GM18867 (cell line): ENCODE data around the gene COL6A3.

Experiments used
- ATAC-seq: cut with Tn5 transposase; IDR thresholded peaks from one replicate; pipeline ENCODE4 v1.9.1; 2021; ENCODE audit warnings: mild to moderate bottlenecking, moderate library complexity; ENCODE audit not compliant: unreplicated experiment

Gene COL6A3

DNA sequence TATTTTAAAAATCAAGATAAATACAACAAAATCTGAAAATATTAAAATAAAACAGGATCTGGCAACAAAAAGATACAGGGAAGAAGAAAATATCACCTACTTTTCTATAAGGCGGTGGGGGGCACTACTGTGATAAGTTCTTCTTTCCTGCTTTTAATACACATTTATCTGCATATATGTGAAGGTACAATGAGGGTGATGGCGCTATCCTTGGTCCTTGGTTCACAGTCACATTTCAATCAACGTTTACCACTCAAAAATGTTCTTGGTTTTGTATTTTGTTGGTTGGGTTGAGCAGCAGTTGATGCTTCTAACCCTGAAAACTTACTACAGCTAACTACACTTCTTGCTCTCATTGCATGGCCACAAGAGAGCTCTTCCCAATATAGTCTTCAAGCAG lies 112.4 kb downstream of the COL6A3 start:
- ATAC-seq, result no peak

- ATAC-seq, result no peak
Observed at GRCh38 chr2:237300739-237301138, 113.2 kb downstream of the COL6A3 start.

DNA sequence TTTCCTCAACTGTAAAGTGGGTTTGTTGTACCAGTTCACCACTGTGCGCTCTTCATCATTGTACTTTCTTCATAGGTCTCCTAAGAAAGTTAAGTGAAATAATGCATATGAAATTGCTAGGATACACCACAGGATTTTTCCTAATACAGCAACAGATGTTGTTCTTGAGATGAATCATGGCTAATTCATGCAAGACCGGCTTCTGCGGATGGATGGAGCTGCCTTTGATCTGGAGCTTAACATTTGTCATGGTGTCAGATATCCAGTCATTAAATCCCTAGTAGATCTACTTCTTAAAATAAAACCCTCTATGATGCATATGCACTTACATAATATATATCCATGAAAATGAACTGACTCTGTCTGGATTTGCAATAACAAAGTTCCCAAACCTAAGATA lies 114.1 kb downstream of the COL6A3 start:
- no peak for ATAC-seq

DNA sequence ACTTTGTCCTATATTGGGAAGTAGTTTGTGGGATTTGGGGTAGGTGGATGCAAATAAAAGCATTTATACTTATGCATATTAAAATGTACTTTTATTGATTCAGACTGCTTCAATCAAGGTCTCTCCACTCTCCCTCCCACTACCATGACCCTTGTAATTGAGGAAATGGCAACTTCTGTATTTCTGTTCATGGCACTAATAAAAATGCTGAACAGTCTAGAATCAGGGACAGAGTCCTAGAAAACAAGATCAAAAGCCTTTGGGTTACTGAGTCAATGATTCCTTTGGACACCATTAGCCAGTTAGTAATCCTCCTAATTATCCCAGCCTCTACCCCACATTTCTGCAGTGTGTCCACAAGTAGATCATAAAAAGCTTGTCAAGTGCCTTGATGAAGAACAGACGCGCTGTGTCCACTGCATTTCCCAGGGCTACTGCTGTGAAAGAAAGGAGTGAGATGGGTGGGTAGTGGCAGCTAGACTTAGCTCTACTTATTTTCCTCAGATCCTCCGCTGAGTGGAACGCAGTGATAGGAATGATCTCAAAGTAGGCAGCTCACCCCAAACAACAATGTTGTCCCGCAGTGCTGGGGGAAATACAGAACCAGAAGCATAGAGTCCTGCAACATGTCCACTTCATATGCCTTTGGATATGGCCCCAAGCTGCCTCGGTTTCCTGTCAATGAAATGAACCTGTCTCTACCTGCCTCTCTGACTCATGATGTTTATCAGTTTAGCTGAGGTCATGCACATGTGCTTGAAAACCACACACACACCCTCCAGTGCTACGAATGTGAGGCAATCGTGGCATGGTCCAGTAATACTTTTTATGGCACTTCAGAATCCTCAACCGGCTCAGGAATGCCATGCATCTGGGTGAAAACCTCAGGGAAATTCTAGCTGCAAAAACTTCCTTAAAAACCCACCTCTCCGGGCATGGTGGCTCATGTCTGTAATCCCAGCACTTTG lies 115.5 kb downstream of the COL6A3 start:
- ATAC-seq, result no peak

DNA sequence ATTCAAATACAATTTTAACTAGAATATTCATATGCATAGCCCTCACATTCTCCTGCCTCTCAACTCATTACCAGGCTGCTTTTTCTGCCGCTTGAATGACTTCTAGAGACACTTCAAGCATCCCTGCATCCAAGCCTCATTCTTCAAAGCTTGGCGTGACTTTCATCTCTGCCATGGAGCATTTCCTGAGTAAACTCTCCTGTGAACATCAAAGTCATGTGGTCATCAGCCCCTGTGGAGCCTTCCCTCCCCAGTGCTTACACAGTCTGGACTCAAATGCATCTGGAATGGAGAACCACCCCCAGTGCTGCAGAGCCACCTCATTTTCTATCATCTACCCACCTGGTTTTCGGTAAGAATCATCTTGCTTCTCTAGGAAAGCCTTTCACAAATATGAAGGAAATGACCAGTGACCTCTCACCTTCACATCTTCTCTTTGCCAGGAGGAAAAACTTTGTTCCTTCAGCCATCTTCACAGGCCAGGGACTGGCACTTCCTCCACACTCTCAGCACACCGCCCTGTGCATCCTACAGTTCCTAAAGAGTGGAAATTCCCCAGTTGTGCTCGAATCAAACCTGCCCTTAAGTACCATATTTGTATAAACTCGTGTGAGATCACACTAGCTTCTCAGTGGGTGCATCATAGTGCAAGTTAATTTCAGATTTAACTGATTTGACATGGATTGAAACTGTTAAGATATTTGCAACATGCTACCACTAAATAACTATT lies 116.4 kb downstream of the COL6A3 start:
- no peak for ATAC-seq

GRCh38 chr2:237296756-237297155 lies 117.2 kb downstream of the COL6A3 start:
- no peak for ATAC-seq

DNA sequence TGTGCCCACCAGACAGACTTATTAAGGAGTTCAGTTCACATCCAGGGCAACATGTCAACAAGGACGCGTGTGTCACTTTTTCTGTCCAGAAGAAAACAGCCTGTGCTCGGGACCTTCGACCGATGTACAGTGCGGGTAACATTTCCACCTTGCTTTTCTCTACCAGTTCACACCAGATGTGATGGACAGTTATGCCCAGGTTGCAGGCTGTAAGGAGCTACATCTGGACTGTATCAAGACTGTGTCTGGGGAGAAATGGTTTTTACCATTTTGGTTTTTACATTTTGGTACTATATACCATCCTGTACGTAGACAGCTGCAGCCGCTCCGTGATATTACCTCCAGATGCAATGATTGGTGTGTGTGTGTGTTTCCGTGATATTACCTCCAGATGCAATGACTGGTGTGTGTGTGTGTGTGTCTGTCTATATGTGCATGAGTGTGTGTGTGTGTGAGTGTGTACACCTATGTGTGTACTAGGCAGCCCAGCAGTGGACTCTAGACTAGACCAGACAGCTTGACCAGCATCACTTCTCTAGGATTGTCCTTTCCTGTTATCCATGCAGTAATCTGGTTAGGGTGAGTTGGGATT lies 118.0 kb downstream of the COL6A3 start:
- no peak for ATAC-seq

GRCh38 chr2:237294460-237294859 lies 119.5 kb downstream of the COL6A3 start:
- no peak for ATAC-seq

- no peak for ATAC-seq
Observed at GRCh38 chr2:237293978-237294377, 120.0 kb downstream of the COL6A3 start.

DNA sequence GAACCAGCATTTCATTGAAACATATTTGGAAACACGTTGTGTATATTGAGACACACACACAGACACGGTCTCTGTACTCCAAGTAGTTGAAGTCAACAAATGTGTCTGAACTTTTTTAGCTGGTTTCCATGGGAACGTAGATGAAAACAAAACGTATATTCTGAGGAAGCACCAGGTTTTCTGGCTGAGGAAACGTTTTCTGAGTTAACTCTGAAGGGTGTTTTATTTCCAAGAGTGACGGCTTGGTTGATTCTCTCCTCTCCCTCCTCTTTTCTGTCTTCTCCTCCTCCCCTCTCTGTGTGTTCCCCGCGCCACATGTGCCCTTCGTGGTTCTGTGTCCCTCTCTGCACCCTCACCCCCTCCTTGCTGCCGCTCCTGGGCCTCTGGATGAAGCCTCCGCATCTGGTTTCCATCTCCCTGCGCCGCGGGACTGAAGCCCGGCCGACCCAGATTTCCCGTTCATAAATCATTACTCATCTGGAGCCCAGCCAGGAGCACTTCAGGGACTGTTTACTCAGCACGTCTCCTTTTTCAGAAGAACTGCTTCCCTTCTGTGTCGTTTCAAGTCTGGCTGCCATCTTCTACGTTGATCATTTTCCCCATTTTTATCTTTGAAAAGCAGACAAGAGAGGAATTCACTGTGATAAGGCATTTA lies 122.7 kb downstream of the COL6A3 start:
- no peak for ATAC-seq

- no peak for ATAC-seq
Observed at GRCh38 chr2:237290261-237290660, 123.7 kb downstream of the COL6A3 start.

DNA sequence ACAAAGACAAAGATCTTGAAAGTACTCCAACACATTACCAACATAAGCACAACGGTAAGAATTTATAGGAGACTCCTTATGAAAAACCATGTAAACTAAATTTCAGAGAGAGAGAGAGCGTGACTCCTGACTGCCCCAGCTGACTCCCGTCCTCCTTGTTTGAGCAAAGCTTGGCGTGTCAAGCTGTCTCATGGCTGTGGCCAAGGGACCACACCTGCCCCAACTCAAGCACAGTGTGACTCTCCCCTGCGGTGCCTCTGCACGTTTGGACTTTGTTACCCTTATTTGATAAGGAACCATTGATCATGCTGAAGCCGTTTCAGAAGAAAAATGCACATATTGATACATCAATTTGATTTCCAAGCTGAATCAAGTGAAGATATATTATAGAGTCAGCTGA lies 124.8 kb downstream of the COL6A3 start:
- no peak for ATAC-seq

- ATAC-seq, result no peak
Observed at GRCh38 chr2:237287872-237288271, 126.1 kb downstream of the COL6A3 start.

GRCh38 chr2:237283131-237283928 lies 130.6 kb downstream of the COL6A3 start:
- ATAC-seq, result no peak

DNA sequence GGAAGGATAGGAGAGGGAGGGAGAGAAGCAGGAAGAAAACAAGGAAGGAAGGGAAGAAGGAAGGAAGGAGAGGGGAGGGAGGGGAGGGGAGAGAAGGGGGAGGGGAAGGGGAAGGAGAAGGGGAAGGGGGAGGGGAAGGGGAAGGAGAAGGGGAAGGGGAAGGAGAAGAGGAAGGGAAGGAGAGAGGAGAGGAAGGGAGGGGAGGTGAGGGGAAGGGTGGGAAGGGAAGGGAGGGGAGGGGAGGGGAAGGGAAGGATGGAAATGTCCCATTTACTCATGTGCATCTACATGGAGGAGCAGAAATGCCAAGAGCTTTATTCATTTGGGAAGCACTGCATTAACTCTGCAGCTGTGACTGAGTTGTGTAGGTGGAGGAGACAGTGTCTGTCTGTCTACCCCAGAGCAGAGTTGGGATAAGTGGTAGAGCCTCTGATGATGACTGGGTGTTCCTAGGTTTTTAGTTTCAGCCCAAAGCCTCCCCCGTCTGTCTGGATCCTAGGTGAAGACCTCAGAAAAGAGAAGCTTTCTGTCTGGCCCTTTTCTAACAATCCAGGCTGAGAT lies 131.3 kb downstream of the COL6A3 start:
- ATAC-seq, result no peak

DNA sequence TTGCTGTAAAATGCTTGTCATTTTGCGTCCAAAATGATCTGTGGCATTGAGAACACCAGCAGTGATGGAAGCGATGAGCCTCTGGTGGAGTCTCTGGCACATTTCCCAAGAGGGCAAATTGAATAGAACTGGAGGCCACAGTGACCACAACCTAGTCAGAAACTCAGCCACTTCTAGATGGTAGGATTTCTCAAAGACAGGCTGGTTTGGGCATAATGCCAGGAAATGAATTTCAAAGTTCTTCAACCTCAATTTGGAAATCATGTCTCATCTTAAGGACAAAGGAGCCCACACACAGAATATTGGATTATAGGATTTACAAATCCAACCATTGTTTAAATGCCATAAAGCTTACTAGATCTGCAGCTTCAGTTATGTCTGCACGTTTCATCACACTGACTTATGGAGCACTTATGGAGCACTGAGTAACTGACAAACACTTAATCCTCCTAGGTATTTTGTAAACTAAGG lies 132.1 kb downstream of the COL6A3 start:
- no peak for ATAC-seq

- ATAC-seq, result no peak
Observed at GRCh38 chr2:237280939-237281338, 133.0 kb downstream of the COL6A3 start.

GRCh38 chr2:237280229-237280628 lies 133.7 kb downstream of the COL6A3 start:
- no peak for ATAC-seq

DNA sequence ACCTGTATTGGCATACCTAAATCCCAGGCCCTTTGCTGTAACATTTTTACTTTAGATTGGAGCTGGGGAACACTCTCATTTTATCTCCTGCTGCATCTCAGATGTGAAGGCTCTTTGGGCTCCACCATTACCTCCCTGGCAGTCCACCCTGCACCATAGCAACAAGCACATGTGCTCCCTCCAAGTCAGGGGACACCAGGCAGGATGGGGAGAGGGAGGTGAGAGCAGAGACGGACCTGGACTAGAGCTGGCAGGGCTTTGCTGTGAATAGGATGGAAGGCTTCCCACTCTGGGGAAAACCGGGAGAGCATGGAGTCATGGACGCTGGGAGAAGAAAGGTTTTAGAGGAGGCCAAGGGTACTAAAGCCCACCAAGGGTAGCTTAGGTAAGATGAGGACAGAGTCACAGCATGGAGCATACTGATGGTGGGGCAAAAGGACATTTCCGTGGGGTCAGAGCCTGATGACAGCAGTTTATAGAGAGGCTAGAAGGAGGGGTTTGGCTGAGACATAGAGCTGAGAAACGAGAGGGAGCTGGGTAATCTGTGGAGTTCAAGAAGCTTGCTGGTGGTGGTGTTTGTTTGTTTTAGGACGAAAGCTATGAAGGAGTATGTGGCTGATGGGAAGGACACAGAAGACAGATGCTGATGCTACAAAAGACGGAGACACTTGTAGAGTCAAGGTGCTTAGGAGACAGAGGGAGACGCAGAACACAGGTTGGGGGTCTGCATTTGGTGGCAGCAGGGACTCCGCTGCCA lies 134.8 kb downstream of the COL6A3 start:
- ATAC-seq, result no peak
